ENCODE measurements around the gene MYL5.
A peak's percentile ranks its signal among the peaks of the same experiment; 100 is the strongest.

MYL5 gene

DNA sequence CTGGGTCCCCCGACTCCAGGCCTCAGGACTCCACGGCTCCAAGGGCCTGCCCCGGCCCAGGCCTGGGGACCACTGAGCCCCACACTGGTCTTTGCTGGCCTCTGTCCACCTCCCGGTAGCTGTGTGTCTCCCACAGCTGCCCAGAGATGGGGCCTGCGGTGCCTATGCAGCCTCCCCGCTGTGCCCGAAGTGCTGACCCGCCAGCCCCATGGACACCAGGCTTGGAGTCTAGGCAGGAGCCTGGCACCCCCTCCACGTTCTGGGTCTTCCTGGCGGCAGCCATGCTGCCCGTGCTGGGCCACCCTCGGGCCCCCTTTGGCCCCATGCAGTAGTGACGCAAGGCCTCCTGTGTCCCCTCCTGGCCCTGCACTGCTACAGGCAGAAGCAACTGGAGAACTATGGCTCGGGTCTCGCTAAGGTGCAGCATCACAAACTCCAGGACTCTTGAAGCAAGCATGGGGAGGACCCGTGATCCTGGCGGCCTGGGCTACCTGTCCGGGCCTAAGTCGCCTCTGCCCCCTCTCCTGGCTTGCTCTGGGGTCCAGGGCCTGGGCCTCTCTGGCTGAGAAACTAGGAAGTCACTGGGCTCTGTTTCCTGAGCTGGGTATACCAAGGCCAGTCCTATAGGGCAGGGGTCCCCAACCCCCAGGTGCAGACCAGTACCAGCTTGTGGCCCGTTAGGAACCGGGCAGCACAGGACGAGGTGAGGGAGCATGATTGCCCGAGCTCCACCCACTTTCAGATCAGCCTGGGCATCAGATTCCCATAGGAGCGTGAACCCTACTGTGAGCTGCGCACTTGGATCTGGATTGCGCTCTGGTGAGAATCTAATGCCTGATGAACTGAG, 917 bp downstream of the MYL5 start:
- DNase-seq: no peak

GRCh38 chr4:675980-676870, 1.9 kb downstream of the MYL5 start:
- no peak for DNase-seq

GRCh38 chr4:676871-677235, 2.5 kb downstream of the MYL5 start:
- DNase-seq: no peak

DNA sequence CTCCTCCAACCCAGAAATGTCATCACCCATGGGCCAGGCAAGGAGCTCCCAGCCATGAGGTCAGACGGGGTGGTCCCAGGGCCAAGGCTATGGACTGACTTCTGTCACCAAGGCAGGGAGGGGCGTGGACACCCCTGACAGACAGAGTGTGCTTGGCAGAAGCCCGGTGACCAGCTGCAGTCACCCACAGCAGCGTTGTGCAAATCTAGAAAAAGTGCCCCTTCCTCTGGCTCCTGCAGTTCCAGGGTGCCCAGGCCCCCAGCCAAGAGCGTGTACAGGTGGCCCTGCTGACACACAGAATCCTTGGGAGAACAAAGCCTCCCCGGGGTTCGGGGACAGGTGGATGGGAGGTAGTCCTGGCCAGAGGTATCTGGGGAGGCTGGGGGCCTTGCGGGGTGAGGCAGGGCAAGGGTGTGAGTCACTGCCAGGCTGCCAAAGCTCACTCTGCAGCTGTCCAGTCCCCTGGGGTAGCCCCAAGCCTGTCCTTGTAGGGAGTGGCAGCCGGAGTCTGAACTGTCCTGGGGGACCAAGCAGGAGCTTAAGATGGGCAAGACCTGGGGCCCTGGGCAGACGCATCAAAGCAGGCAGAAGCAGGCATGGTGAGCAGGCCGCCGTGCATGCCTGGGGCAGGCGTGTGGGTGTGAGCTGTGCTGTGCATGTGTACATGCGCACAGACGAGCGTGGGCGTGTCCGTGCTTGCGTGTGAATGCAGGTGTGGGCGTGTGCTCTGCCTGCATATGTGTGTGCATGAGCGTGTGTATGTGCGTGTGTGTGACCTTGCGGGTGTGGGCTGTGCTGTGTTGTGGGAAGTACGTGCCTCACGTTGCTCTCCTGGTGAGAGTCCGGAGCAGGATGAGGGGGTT, 3.3 kb downstream of the MYL5 start:
- peak; percentile 19 for DNase-seq

- no peak for DNase-seq
Observed at GRCh38 chr4:678331-679103, 4.2 kb downstream of the MYL5 start.

DNA sequence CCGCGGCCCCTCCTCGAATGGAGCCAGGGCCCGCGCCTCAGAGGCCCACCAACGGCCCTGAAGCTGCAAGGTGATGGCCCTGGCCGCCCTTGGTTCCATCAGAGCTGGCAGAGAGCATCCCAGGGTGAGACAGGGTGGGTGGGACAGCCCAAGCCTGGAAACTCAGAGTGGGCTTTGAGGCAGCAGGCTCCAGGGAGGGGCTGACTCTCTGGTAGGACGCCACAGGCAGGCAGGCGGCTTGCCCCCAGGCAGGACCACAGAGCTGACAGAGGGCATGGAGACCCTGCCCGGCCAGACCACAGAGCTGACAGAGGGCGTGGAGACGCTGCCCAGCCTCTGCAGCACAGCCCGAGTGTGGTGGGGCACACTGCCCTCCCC, 4.8 kb downstream of the MYL5 start:
- no peak for DNase-seq

- DNase-seq: no peak
Observed at GRCh38 chr4:679629-680028, 5.3 kb downstream of the MYL5 start.

GRCh38 chr4:680091-680490, 5.7 kb downstream of the MYL5 start:
- DNase-seq: no peak

DNA sequence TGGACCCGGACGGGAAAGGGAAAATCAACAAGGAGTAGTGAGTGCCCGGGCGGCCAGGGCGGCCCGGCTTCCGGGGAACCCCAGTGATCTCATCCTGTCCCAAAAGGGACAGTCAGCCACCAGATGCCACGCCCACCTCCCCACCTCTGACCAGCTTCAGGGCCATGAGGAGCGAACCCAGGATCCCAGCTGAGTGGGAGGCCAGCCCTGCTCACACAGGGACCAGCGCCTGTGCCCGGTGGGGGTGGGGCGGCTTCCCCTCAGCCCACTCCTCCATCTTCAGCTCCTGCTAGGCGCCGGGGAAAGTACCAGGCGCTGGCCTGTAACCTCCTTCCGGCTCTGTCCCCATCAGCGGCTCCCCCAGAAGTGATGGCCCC, 6.2 kb downstream of the MYL5 start:
- peak; percentile 19 for DNase-seq

DNA sequence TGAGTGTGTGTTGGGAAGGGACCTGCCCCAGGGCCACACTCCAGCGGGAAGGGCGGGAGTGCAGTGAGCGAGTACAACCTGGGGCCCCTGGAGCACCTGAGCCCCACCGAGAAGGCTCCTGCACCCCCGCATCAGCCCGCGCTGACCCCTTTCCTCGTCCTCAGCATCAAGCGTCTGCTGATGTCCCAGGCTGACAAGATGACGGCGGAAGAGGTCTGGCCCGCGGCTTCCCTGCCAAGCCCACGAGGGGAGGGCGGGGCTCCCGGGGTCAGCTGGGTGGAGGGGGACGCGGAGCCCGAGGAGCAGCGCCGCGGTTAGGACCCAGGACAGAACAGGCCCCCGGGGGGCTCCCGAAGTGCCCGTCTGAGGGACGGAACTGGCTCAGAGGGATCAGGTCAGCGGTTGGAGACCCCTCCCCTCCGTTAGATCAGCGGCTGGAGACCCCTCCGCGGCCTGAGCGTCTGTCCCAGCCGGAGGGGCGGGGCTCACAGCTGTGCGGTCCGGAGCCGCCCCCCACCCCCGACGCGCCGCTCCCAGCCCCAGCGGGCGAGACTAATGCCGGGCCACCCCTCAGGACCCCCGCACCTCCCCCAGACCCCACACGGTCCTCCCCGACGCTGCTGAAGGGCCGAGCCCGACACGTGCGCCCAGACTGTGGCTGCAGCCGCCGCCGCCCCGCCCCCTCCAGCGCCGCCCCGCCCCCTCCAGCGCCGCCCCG, 6.7 kb downstream of the MYL5 start:
- peak; percentile 68 for DNase-seq

- peak; percentile 60 for DNase-seq
Observed at GRCh38 chr4:681736-682451, 7.6 kb downstream of the MYL5 start.

DNA sequence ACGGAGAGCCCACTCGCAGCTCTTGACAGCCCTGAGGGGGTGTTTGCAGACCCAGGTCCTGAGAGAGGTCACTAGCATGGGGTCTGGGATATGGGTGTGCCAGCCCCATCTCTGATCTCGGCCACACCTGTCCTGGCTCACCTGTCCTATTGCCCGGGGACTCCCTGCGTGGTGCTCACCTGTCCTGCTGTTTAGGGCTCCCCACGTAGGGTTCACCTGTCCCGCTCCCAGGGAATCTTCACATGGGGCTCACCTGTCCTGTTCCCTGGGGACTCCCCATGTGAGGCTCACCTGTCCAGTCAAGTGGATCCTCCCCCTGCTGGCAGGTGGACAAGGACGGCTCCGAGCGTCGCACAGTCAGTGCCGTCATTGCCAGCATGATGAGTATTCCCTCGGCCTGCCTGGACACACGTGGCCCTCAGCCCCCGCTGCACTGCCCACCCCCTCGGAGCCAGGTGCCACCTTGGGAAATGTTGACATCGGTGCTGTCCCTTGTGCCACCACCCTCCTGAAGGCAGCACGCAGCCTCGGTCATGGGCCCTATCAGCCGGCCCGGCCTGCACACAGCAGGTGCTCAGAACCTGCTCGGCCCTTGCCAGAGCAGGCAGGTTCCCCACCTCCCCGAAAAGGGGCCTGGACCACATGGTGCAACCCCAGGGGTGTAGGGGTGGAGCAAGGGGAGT, 8.3 kb downstream of the MYL5 start:
- no peak for DNase-seq

DNA sequence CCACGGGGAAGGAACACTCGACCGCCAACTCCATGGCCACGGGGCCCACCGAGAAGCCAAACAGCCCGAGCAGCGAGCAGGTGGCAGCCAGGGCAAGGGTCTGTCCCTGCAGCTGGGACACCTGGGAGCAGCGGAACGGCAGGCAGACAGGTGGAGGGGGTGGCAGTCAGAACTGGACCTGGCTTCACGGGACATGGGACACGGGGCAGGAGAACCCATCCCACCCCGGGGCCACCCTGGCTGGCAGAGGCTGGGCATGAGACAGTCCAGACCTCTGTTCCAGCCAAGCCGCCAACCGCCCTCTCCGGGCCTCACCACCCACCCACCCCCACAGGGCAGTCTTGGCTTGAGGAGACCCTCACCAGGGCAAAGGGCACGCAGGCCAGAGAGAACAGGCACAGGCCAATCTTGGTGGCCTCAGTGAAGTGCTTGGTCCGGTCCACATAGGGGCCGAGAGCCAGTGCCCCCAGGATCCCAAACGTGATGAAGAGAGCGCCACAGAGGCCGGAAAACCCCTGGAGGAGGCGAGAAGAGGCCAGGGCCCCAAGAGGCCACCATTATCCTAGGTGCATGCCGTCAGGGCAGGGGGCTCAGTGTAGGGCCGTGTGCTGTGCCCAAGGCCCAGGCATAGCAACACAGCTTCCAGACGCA, 9.0 kb downstream of the MYL5 start:
- no peak for DNase-seq

GRCh38 chr4:683982-684622, 9.8 kb downstream of the MYL5 start:
- DNase-seq: peak; percentile 40

DNA sequence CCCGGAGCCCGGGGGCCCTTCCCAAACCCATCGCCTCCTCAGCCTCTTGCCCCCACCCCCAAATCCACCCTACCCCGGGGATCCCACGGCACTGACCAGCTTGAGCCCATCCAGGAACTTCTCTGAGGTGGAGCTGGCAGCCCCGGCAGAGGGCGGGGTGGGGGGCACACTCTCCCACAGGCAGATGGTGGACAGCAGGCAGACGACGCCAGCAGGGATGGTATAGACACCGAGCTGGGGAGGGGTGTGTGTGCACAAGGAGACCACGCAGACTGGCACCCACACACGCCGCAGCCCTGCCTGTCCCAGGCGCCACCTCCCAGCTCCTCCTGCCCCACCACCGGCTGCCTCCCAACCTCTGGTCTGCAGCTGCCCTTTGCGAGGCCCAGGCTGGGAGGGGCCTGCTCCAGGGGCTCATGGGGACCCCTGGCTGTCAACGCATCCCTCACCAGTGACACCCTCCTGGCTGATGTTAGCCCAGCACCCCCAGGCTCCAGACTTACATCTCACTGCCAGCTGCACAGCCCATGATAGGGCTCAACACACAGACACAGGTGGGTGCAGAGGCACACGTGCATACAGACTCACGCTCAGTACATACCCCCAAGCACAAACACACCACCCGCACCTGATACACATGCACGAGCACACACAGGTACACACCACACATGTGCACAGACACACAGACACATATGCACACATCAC, 10.4 kb downstream of the MYL5 start:
- no peak for DNase-seq

DNA sequence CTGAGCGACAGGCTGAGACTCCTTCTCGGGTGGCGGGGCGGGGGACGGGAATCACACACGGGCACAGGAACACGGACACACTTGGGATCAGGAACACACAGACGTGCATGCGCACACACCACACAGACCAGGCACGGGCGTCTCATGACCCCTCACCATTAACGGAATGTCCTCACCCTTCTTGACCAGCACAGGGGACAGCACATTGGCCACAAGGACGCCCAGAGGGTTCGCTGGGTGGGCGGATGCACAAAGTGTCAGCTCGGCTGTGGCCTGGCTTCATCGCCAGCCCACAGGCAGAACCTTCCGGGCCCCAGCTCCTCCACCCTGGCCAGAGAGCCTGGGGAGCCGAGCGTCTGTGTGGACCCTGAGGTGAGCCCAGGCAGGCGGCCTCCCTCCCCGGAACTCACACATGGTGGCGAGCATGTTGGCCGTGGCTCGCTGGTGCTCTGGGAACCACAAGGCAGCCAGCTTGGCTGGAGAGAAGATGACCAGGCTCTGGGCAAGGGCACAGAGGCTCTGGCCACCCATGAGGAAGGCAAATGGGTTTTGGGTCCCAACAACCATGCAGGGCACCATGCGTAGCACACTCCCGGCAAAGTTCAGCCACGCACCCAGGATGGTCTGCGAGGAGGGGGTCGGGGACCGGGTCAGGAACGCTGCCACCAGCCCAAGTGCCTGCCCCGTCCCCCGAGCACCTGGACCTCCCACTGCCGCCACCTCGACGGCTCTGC, 11.5 kb downstream of the MYL5 start:
- no peak for DNase-seq

DNA sequence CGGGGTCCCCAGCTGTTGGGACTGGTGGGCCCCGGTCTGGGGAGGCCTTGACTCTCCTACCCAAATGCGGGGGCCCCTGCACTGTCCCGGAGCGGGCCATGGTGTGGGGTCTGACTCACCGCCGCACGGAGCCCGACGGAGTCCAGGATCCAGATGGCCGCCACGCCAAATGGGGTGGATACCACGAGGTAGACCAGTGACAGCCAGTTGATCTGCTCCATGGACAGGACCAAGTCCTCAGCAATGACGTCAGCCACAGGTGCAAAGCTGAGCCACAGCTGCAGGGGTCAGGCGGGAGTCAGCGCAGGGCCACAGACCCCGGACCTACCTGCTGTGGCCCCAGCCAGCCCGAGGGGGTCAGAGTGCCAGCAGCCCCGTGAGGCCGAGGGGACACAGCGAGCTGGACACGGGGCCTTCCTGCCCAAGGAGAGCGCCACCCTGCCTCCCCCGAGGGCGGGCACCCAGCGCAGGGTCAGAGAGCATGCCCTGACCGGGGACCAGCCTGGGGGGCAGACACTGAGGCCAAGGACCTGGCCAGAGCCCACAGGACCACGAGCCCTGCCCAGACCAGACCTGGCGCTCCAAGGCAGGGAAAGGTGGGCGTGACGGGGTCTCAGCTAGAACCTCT, 12.2 kb downstream of the MYL5 start:
- DNase-seq: no peak
